ENCODE results near the gene SNX30.

SNX30 gene

DNA sequence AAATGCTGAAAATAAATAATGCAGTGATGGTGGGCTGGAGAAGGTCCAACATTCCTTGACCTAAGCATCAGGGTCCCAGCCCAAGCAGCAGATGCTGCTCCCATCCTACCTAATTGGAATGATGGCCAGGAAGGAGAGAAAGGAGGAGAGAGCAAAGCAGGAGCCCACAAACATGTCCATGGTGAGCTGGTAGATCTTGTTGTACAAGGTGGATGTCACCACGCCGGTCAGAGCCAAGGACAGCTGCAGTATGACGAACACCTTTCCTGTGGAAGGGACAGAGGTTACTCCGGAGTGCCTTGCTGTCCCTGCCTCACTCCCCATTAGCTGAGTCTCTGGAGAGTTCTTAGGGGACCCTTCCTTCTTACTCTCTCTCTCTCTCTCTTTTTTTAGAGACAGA is 135.8 kb downstream of the SNX30 start:
- H3K4me3 ChIP-seq (ENCODE audit: low read depth, low read length) = no peak overlapping the region
- DNase-seq (ENCODE audit: low read depth) = no peak
- TF ChIP-seq, protein P1, sequence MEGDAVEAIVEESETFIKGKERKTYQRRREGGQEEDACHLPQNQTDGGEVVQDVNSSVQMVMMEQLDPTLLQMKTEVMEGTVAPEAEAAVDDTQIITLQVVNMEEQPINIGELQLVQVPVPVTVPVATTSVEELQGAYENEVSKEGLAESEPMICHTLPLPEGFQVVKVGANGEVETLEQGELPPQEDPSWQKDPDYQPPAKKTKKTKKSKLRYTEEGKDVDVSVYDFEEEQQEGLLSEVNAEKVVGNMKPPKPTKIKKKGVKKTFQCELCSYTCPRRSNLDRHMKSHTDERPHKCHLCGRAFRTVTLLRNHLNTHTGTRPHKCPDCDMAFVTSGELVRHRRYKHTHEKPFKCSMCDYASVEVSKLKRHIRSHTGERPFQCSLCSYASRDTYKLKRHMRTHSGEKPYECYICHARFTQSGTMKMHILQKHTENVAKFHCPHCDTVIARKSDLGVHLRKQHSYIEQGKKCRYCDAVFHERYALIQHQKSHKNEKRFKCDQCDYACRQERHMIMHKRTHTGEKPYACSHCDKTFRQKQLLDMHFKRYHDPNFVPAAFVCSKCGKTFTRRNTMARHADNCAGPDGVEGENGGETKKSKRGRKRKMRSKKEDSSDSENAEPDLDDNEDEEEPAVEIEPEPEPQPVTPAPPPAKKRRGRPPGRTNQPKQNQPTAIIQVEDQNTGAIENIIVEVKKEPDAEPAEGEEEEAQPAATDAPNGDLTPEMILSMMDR (IDR thresholded peaks at IDR 0.05; ENCODE audit: low read depth, low read length) = no peak
- no peak for TF ChIP-seq MYC (IDR thresholded peaks at IDR 0.05; ENCODE audit: low read depth, low read length)
- TF ChIP-seq POLR2A (IDR thresholded peaks at IDR 0.05; ENCODE audit: extremely low read depth, insufficient read length) = no peak
- TF ChIP-seq, protein P2, sequence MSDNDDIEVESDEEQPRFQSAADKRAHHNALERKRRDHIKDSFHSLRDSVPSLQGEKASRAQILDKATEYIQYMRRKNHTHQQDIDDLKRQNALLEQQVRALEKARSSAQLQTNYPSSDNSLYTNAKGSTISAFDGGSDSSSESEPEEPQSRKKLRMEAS (IDR thresholded peaks at IDR 0.05; ENCODE audit: low read depth, low read length) = no peak

DNA sequence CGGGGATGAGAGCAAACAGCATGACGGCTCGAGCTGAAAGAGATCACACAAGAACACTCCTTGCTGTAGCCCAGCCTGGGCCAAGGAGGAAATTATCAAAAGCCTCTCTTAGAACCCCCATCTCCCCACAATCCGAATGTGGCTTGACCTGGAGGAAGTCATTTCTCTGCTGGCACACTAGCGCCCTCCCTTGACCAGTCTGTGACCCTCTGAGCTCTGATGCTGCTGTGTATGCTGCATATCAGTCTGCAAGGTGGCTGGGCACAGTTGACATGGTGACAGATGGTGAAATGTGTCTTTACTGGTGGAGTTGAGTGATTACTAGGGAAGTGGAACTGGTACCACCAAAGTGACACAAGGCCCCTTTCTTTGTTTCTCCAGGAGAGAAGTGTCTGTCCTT is 136.8 kb downstream of the SNX30 start:
- TF ChIP-seq MYC (IDR thresholded peaks at IDR 0.05; ENCODE audit: low read depth, low read length) = no peak
- TF ChIP-seq, protein P1 (IDR thresholded peaks at IDR 0.05; ENCODE audit: low read depth, low read length) = peak; percentile 89
- H3K4me3 ChIP-seq (ENCODE audit: low read depth, low read length) = no peak overlapping the region
- DNase-seq (ENCODE audit: low read depth) = peak; percentile 88

DNA sequence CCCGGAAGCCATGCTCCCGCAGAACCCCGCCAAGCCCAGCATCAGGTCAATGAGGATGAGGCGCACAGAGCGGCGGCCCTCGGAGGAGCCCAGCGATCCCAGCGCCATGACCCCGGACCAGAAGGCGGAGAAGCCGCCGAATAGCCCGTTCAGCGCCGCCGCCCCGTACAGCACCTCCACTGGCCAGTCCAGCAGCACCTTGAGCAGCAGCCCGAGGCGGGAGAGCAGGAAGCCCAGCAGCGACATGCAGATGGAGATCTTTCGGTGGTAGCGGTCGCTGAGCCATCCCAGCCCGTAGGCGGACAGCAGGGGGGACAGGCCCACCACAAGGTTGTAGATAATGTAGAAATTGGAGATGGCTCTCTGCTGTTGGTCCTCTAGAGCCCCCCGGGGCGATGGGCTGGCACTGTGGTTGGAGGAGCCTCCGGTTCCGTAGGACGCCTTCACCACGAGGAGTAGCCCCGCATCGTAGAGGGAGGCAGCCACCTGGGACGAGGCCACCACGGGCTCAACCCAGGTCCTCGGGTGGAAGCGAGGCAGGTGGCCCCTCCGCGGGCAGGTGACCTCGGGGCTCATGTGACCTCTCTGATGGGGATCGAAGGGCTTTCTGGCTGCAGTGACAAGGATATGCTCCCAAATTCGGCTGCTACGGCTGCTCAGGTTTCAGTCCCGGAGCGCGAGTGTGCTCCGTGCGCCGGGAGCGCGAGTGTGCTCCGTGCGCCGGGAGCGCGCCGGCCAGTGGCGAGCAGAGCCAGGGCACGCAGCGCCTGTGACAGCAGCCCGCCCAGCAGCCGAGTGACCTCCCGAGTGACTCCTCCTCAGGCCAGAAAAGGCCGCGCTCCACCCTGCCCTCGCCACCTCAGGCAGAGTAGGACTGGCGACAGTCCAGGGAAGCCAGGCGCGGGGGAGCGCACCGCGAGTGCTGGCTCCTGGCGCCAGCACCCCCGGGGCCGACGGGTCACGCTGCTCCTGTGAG is 139.8 kb downstream of the SNX30 start, which contains the start of gene SLC46A2:
SLC46A2 (minus strand) TSS at position 771 of the 976 bp plus-strand sequence; CDS start at position 576, 195 bp downstream.
- TF ChIP-seq MYC (IDR thresholded peaks at IDR 0.05; ENCODE audit: low read depth, low read length) (no peak), POLR2A (IDR thresholded peaks at IDR 0.05; ENCODE audit: extremely low read depth, insufficient read length) (no peak)
- TF ChIP-seq, protein P1 (IDR thresholded peaks at IDR 0.05; ENCODE audit: low read depth, low read length) = no peak
- TF ChIP-seq, protein P2 (IDR thresholded peaks at IDR 0.05; ENCODE audit: low read depth, low read length) = no peak
- H3K4me3 ChIP-seq (ENCODE audit: low read depth, low read length) = no peak within 1 kb of the TSS
- no peak for DNase-seq (ENCODE audit: low read depth)

DNA sequence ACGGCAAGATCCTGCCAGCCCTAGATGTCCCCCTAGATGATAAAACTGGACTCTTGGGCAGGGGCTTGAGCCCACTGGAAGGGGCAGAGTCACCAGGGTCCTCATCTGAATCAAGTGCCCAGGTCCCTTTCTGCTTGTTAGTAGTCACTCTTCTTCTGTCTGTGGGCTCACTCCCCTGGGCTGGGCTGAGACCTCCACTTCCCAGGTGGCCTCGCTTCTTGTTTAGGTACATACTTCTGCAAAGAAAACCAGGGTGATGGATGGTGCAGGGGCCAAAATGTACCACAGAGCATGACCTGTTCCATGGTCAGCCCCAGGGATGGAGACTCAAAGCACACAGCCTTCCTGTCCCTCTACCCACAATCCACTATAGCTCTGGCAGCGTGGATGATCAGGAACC is 141.0 kb downstream of the SNX30 start:
- H3K4me3 ChIP-seq (ENCODE audit: low read depth, low read length) = no peak overlapping the region
- DNase-seq (ENCODE audit: low read depth) = no peak
- TF ChIP-seq, protein P2 (IDR thresholded peaks at IDR 0.05; ENCODE audit: low read depth, low read length) = no peak

DNA sequence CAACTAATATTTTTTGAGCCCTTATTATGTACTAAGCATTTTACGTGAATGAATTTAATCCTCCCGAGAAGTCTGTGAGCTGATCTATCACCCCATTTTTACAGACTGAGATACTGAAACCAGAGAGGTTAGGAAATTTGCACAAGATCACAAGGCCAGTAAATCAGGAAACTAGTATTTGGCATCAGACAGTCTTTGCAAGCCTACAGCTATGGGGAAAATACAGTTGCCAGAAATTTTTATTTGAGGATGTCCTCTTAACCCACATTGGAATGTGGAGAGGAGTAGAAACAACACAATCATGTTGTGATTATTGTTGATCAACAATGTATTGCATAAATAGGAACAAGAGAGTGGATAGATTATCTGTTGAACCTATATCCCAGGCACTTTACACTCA is 142.4 kb downstream of the SNX30 start:
- TF ChIP-seq MYC (IDR thresholded peaks at IDR 0.05; ENCODE audit: low read depth, low read length) = no peak
- no peak for DNase-seq (ENCODE audit: low read depth)
- no peak overlapping the region for H3K4me3 ChIP-seq (ENCODE audit: low read depth, low read length)

DNA sequence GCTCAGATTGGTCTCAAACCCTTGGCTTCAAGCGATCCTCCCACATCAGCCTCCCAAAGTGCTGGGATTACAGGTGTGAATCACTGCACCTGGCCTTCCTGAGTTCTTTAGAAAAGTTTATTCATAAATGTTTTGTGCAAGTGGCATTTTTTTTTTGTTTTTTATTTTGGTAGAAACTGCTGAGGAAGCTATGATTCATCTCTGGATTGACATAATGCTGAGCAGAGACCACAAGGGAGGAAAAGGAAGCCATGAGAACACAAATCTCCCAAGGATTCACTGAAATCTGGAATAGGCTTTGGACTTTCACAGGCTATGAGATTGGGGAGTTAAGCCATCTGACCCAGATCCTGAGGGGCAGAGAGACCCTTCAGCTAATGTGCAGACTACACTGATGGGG is 143.5 kb downstream of the SNX30 start:
- TF ChIP-seq MYC (IDR thresholded peaks at IDR 0.05; ENCODE audit: low read depth, low read length) (no peak), POLR2A (IDR thresholded peaks at IDR 0.05; ENCODE audit: extremely low read depth, insufficient read length) (no peak)
- TF ChIP-seq, protein P1 (IDR thresholded peaks at IDR 0.05; ENCODE audit: low read depth, low read length) = no peak
- TF ChIP-seq, protein P2 (IDR thresholded peaks at IDR 0.05; ENCODE audit: low read depth, low read length) = no peak
- H3K4me3 ChIP-seq (ENCODE audit: low read depth, low read length) = no peak overlapping the region
- DNase-seq (ENCODE audit: low read depth) = peak; percentile 45

All from NB4 (cell line).